Bladder microvascular endothelial cell (primary cell): ENCODE measurements around the gene THBS3. TPM values are rescaled to one million over a fixed set of nuclear protein-coding genes. Genes with fewer than 3 reads are reported as not detected.

ENCODE experiments used
- total RNA-seq: library from RNA; depleted of rRNA; stranded (reverse); fragments of >200 nt; gene quantifications from 2 replicates; pipeline ENCODE4 v1.2.3, GENCODE V29; 2014

THBS3 gene
- 9.4 and 18.5 TPM in 2 replicates for total RNA-seq

GRCh38 chr1:155207806-155208540, at the start of gene THBS3:
THBS3 (minus strand) TSS chr1:155207897; CDS start chr1:155207876, 21 bp downstream.

DNA sequence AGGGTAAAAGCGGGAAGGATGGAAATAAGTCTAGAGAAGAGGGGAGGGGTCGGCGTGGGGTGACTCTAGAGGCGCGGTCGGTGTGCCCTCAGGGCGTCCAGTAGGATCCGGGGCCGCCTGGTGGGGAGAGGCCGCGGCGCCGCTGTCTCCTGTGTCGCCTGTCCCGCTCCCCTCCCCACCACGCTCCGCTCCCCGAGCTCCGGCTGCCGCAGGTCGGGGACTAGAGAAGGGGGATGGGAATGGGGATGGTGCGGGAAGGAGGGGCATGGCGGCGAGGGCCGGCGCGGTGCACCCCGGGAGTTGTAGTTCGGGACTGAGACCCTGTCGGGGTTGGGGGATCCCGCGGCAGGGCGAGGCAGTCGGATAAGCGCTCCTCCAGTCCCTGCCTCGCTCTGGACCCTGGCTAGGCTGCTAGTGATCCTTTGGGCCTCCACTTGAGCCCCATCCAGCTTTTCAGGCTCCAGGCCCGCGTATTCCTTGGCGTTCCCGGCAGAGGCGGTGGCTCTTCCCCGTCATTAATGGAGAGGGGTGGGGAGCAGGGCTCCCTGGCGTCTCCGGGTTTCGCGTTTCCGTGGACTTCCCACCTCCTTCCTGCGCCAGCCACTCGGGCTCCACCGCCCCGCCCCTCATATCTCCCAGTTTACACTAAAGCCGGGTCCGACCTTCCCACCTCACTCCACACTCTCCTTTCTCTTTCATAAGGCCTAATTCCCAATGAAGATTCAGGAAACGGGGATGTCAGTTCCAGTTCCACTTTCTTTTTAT, 47.7 kb upstream of the THBS3 start, which contains the start of gene ENTREP3:
Gene ENTREP3, minus strand, starts transcription at position 241 of the 765 bp plus-strand sequence. CDS start 606 bp downstream, outside the sequence.

GRCh38 chr1:155208541-155209311, 1.0 kb upstream of the THBS3 start, which contains the start of gene MTX1:
MTX1 (plus strand) TSS chr1:155208695; CDS start chr1:155208805, 110 bp downstream.

DNA sequence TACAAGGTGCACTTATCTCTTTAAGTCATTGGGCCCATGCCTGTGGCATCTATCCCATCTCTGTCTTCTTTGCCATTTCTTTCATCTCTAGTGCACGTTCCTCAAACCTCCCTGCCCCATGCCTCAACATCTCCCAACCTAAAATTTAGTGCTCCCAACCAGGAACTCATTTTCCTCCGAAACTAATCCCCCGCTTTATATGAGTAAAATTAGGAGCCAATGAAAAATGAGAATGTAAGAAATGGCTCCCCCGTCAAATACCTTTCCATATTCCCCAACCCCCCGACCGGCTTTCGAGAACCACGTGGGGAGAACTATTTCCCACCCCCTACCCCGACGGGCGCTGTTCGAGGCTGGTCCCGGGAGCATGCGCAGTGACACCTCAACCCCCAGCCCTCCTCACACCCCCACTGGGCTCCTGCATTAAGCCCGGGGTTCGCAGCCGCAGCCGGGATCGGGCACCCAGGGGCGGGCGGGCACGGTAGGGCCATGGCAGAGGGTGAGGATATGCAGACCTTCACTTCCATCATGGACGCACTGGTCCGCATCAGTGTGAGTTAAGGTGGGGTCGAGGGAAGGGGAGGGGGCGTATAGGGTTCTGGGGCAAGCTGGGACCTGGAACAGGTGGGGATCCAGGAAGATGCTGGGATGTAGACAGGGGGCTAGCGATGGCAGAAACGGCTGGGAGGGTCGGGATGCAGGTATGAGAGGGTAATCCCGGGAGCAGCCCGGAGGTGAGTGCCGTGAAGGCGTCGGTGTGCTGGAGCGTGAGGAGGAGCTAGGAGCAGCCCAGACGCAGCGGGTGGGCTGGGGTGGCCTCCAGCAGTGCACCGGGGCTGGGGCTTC, 34.0 kb downstream of the THBS3 start, which contains the start of gene TRIM46:
Gene TRIM46, plus strand, starts transcription at position 372 of the 846 bp plus-strand sequence. Its CDS starts 118 bp downstream, at position 490.

GRCh38 chr1:155172732-155173477, 34.8 kb downstream of the THBS3 start, which contains the start of gene KRTCAP2:
KRTCAP2 (minus strand) TSS chr1:155173304; CDS start chr1:155173224, 80 bp downstream.

Other genes with a start within 250 kb of the THBS3 start
- gene PYGO2, start 246.1 kb downstream of the THBS3 start, total RNA-seq, result 7.7 and 18.3 TPM in 2 replicates
- gene SHC1, start 237.2 kb downstream of the THBS3 start, total RNA-seq, result 159 and 342 TPM in 2 replicates
- gene CKS1B, start 233.2 kb downstream of the THBS3 start, total RNA-seq, result 56.2 and 86.6 TPM in 2 replicates
- gene FLAD1, start 224.6 kb downstream of the THBS3 start, total RNA-seq, result 16.8 and 25.1 TPM in 2 replicates
- 0.76 TPM in 1 of 2 replicates, not detected in the other for gene LENEP, start 214.3 kb downstream of the THBS3 start, total RNA-seq
- 7.6 and 11.1 TPM in 2 replicates for gene ZBTB7B, start 205.1 kb downstream of the THBS3 start, total RNA-seq
- gene DCST2, start 174.1 kb downstream of the THBS3 start, total RNA-seq, result under 0.01 and 0.13 TPM in 2 replicates
- gene DCST1, start 174.1 kb downstream of the THBS3 start, total RNA-seq, result not detected in 2 replicates
- gene ADAM15, start 156.6 kb downstream of the THBS3 start, total RNA-seq, result 241 and 324 TPM in 2 replicates
- gene EFNA4, start 144.2 kb downstream of the THBS3 start, total RNA-seq, result 4.2 and 13.6 TPM in 2 replicates
- gene EFNA3, start 129.1 kb downstream of the THBS3 start, total RNA-seq, result 1.3 and 1.8 TPM in 2 replicates
- gene EFNA1, start 80.0 kb downstream of the THBS3 start, total RNA-seq, result 99.7 and 161 TPM in 2 replicates
- gene SLC50A1, start 72.0 kb downstream of the THBS3 start, total RNA-seq, result 22.8 and 26.1 TPM in 2 replicates
- gene DPM3, start 67.4 kb downstream of the THBS3 start, total RNA-seq, result 20.9 and 56.7 TPM in 2 replicates
- 96.2 and 98.4 TPM in 2 replicates for gene KRTCAP2, start 34.6 kb downstream of the THBS3 start, total RNA-seq
- gene TRIM46, start 34.0 kb downstream of the THBS3 start, total RNA-seq, result 1.6 and 4.5 TPM in 2 replicates
- gene MTX1, start 798 bp upstream of the THBS3 start, total RNA-seq, result 30.3 and 31.6 TPM in 2 replicates
- 3.4 and 7.2 TPM in 2 replicates for gene ENTREP3, start 47.6 kb upstream of the THBS3 start, total RNA-seq
- gene SCAMP3, start 54.5 kb upstream of the THBS3 start, total RNA-seq, result 27.2 and 45.4 TPM in 2 replicates
- 15.5 and 45.7 TPM in 2 replicates for gene CLK2, start 65.6 kb upstream of the THBS3 start, total RNA-seq
- gene HCN3, start 69.6 kb upstream of the THBS3 start, total RNA-seq, result 0.32 and 1.0 TPM in 2 replicates
- gene PKLR, start 93.5 kb upstream of the THBS3 start, total RNA-seq, result 0.06 TPM in 1 of 2 replicates, not detected in the other
- 337 and 454 TPM in 2 replicates for gene FDPS, start 101.0 kb upstream of the THBS3 start, total RNA-seq
- gene RUSC1, start 113.0 kb upstream of the THBS3 start, total RNA-seq, result 11.3 and 12.4 TPM in 2 replicates